Ishikawa (cell line): ENCODE results near the gene MARS1.

Experiments
- CEBPB ChIP-seq: IDR thresholded peaks from 2 replicates; pipeline ENCODE4 v1.6.1; 2012
- CREB1 ChIP-seq: IDR thresholded peaks from 2 replicates; pipeline ENCODE4 v1.6.1; 2012; ENCODE audit warnings: low read depth
- EGR1 ChIP-seq: IDR thresholded peaks from 2 replicates; pipeline ENCODE4 v1.6.1; 2012
- EP300 ChIP-seq: IDR thresholded peaks from 2 replicates; pipeline ENCODE4 v1.6.1; 2012; ENCODE audit warnings: borderline replicate concordance
- FOXM1 ChIP-seq: IDR thresholded peaks from 2 replicates; pipeline ENCODE4 v1.6.1; 2012; ENCODE audit warnings: low read depth, borderline replicate concordance
- NFIC ChIP-seq: IDR thresholded peaks from 2 replicates; pipeline ENCODE4 v1.6.1; 2012
- RAD21 ChIP-seq: IDR thresholded peaks from 2 replicates; pipeline ENCODE4 v1.6.1; 2012; ENCODE audit warnings: low read depth
- TAF1 ChIP-seq: IDR thresholded peaks from 2 replicates; pipeline ENCODE4 v1.6.1; 2012; ENCODE audit warnings: low read depth, mild to moderate bottlenecking
- TCF12 ChIP-seq: IDR thresholded peaks from 2 replicates; pipeline ENCODE4 v1.6.1; 2012; ENCODE audit warnings: low read depth
- TEAD4 ChIP-seq: IDR thresholded peaks from 2 replicates; pipeline ENCODE4 v1.6.1; 2012
- YY1 ChIP-seq: IDR thresholded peaks from 2 replicates; pipeline ENCODE4 v1.6.1; 2012; ENCODE audit warnings: low read depth
- ZBTB7A ChIP-seq: IDR thresholded peaks from 2 replicates; pipeline ENCODE4 v1.6.1; 2012; ENCODE audit warnings: low read depth
- TF ChIP-seq, protein P1 (sequence below): IDR thresholded peaks from 2 replicates; pipeline ENCODE4 v1.6.1; 2012
- TF ChIP-seq, protein P2 (sequence below): IDR thresholded peaks from 2 replicates; pipeline ENCODE4 v1.6.1; 2012; ENCODE audit warnings: low read depth, mild to moderate bottlenecking
- TF ChIP-seq, protein P3 (sequence below): IDR thresholded peaks from 2 replicates; pipeline ENCODE4 v1.6.1; 2012

MARS1 gene

DNA sequence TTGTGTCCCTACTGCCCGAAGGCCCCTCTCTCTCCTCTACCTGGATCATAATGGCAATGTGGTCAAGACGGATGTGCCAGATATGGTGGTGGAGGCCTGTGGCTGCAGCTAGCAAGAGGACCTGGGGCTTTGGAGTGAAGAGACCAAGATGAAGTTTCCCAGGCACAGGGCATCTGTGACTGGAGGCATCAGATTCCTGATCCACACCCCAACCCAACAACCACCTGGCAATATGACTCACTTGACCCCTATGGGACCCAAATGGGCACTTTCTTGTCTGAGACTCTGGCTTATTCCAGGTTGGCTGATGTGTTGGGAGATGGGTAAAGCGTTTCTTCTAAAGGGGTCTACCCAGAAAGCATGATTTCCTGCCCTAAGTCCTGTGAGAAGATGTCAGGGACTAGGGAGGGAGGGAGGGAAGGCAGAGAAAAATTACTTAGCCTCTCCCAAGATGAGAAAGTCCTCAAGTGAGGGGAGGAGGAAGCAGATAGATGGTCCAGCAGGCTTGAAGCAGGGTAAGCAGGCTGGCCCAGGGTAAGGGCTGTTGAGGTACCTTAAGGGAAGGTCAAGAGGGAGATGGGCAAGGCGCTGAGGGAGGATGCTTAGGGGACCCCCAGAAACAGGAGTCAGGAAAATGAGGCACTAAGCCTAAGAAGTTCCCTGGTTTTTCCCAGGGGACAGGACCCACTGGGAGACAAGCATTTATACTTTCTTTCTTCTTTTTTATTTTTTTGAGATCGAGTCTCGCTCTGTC is 31.0 kb upstream of the MARS1 start:
- TF ChIP-seq EGR1 (no peak), CEBPB (no peak), RAD21 (no peak), EP300 (no peak), NFIC (no peak), CREB1 (no peak)

DNA sequence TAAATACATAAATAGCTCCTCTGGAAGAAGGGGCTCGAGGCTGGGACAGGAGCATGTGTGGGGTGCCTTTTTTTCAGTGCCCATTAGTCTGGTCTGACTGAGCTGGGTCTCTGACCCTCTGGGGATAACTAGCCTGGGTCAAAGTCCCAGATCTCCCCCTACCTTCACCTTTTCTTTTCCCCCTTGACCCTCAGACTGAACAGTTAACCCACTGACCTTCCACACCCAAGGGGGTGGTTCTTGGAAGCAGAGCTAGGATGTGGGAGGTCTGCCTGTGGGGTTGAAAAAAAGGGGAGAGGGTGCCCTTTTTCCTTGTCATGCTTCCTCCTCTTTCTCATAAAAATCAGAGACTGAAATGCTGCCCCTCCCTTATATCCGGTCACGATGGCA is 29.2 kb upstream of the MARS1 start:
- peak; percentile 23; the same call in 1 of the 2 replicates for TF ChIP-seq ZBTB7A
- TF ChIP-seq NFIC = no peak

DNA sequence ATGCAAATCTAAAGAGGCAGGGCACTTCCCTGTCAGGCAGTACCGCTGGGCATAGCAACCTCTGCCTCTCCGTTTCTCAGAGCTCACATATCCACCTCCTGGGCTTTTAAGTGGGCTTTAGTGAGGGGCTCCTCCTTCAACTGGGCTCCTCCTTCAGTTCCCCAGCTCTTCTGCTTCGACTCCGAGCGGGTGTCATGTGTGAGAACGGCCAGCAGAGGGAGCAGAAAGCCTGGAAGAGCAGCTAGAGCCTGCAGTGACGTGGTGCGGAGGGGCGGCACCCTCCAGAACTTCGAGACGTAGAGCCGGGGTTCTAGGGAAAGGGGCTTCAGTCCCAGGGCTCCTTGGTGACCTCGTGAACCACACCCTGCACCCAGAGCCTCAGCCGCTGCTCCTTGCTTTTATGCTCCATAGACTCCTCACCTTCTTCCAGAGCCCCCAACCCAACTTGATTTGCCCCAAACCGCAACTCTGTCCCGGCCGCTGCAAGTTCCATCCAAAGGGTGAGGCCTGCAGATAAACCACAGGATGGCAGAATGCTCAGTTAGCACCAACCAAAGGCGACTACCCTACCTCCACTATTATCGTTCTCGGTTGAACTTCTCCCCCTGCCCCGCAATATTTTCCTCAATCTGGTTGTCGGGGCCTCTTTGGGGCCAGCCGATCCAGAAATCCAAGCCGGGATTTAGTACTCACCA is 28.7 kb upstream of the MARS1 start:
- peak; percentile 65; the same call in 1 of the 2 replicates for TF ChIP-seq YY1
- TF ChIP-seq, protein P1, sequence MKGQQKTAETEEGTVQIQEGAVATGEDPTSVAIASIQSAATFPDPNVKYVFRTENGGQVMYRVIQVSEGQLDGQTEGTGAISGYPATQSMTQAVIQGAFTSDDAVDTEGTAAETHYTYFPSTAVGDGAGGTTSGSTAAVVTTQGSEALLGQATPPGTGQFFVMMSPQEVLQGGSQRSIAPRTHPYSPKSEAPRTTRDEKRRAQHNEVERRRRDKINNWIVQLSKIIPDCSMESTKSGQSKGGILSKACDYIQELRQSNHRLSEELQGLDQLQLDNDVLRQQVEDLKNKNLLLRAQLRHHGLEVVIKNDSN = peak; percentile 66
- TF ChIP-seq TCF12 = peak; percentile 17
- TF ChIP-seq EP300 = no peak
- TF ChIP-seq TAF1 = peak; percentile 27; the same call in 1 of the 2 replicates
- TF ChIP-seq, protein P2, sequence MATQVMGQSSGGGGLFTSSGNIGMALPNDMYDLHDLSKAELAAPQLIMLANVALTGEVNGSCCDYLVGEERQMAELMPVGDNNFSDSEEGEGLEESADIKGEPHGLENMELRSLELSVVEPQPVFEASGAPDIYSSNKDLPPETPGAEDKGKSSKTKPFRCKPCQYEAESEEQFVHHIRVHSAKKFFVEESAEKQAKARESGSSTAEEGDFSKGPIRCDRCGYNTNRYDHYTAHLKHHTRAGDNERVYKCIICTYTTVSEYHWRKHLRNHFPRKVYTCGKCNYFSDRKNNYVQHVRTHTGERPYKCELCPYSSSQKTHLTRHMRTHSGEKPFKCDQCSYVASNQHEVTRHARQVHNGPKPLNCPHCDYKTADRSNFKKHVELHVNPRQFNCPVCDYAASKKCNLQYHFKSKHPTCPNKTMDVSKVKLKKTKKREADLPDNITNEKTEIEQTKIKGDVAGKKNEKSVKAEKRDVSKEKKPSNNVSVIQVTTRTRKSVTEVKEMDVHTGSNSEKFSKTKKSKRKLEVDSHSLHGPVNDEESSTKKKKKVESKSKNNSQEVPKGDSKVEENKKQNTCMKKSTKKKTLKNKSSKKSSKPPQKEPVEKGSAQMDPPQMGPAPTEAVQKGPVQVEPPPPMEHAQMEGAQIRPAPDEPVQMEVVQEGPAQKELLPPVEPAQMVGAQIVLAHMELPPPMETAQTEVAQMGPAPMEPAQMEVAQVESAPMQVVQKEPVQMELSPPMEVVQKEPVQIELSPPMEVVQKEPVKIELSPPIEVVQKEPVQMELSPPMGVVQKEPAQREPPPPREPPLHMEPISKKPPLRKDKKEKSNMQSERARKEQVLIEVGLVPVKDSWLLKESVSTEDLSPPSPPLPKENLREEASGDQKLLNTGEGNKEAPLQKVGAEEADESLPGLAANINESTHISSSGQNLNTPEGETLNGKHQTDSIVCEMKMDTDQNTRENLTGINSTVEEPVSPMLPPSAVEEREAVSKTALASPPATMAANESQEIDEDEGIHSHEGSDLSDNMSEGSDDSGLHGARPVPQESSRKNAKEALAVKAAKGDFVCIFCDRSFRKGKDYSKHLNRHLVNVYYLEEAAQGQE = no peak
- peak; percentile 91 for TF ChIP-seq RAD21
- no peak for TF ChIP-seq ZBTB7A
- TF ChIP-seq, protein P3, sequence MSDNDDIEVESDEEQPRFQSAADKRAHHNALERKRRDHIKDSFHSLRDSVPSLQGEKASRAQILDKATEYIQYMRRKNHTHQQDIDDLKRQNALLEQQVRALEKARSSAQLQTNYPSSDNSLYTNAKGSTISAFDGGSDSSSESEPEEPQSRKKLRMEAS = peak; percentile 21
- peak; percentile 76 for TF ChIP-seq CREB1
- no peak for TF ChIP-seq CEBPB
- 0 out of 2 replicates have a peak, but pooled peaks have one; percentile 36 for TF ChIP-seq NFIC

DNA sequence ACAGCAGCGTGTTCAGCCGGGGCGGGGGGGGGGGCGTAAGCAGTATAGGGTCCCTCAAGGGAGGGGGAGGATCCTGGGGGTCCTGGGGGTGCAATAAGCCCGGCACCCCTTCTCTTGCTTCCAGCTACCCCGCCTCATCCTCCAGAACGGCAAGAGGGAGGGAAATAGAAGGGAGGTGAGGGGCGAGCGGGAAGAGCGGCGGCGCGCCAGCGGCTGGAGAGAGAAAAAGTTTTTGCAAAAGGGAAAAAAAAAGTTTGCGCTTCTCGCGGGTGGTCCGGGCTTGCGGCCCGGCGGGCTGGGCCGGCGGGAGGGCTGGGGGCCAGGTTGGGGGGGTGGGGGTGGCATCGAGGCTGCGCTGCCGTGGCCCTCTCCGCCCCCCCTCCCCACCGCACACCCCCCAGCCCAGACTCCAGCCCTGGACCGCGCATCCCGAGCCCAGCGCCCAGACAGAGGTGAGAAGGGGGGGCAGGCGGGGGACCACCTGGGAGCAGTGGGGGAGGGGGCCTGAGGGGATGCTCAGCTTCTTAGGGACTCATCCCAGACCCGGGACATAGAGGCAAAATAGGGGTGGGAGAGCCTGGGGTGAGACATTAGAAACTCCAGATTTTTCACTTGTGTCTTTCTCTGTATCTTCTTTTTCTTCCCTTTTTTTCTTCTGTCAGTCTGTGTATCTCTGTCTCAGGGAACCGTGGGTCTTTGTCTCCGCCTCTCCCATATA is 28.0 kb upstream of the MARS1 start, which contains the start of gene GLI1:
Gene GLI1, plus strand, starts transcription at position 36 of the 718 bp plus-strand sequence. CDS start 3,907 bp downstream, outside the sequence.
- TF ChIP-seq EP300 (no peak), EGR1 (0 out of 2 replicates have a peak, but pooled peaks have one; percentile 16), CREB1 (no peak), YY1 (no peak), ZBTB7A (peak; percentile 97)

DNA sequence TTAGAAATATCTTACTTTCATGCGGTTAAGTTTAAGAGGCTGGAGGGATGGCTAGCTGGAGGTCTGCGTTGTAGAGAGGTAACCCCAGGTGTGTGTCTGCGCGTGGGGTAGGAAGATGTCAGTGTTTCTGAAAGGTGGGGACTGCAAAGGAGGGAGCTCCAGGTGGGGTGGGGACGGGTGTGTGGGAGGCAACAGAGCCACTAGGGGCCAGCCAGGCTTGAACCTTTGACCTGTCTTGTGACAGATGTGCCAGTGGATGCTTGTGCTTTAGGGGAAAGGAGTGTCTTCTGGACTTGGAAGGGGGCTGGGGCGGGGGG is 27.4 kb upstream of the MARS1 start:
- TF ChIP-seq ZBTB7A (no peak), EGR1 (no peak), NFIC (no peak), TCF12 (no peak), TAF1 (no peak), EP300 (no peak), YY1 (no peak), FOXM1 (no peak), RAD21 (no peak), CREB1 (no peak), CEBPB (no peak), TEAD4 (no peak)
- TF ChIP-seq, protein P3 = no peak
- TF ChIP-seq, protein P2 = no peak
- TF ChIP-seq, protein P1 = no peak

DNA sequence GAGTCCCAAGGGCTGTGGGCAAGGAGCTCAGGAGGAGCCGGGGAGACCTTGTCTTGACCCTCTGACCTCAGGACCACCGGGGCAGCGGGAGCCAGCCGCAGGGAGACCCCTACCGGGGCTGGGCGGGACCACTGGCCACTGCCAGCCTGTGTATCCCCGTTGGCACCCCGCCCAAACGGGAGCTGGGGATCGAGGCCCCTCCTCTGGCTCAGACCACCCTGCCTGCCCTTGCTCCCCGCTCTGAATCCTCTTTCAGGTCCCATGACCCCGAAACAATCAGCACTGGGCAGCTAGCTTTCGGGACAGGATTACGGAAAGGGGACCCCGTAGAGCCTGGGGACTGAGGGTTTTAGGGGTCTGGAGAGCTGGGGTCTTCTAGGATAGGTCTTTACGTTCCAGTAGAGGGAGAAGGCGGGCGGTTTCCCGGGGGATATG is 27.0 kb upstream of the MARS1 start:
- TF ChIP-seq NFIC (0 out of 2 replicates have a peak, but pooled peaks have one; percentile 6), EGR1 (no peak), YY1 (no peak)
